Esophagus squamous epithelium (tissue), 4 donors: ENCODE data around the gene KCNS3.

Experiments
- POLR2A ChIP-seq, 4 donors: fragments of 450-650 bp; IDR thresholded peaks; one replicate each; pipeline ENCODE4 v1.6.1; 2017; ENCODE audit warnings: antibody characterized with exemption in 4 of 4, mild to moderate bottlenecking in 4 of 4, moderate library complexity in 3 of 4
- TF ChIP-seq, protein P1 (sequence below), 6 experiments: fragments of 450-650 bp in 4 of 6; fragments of 200-600 bp in 2 of 6; sonication (generic) in 2 of 6; IDR thresholded peaks; one replicate each; pipeline ENCODE4 v1.5.1; 2016 to 2019; ENCODE audit warnings: antibody characterized with exemption in 6 of 6, mild to moderate bottlenecking in 4 of 6, moderate library complexity in 4 of 6

DNA sequence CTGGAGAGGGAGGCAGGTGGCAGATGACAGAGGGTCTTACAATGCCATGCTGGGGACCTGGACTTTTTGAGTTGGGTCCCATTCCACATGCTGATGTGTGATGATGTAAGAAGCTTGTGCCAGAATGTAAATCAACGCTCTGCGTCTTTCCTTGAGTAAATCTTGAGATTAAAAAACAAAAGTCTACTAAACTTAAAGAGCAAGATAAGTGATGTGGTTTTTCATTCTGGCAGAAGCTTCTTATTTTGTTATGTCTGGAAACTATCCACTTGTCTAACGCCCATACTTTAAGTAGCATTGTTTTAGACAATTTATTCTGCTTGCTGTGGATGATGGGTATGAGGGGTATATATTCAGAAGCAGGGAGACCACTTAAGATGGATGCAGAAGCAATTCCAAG lies 94.5 kb downstream of the KCNS3 start:
- TF ChIP-seq, protein P1, sequence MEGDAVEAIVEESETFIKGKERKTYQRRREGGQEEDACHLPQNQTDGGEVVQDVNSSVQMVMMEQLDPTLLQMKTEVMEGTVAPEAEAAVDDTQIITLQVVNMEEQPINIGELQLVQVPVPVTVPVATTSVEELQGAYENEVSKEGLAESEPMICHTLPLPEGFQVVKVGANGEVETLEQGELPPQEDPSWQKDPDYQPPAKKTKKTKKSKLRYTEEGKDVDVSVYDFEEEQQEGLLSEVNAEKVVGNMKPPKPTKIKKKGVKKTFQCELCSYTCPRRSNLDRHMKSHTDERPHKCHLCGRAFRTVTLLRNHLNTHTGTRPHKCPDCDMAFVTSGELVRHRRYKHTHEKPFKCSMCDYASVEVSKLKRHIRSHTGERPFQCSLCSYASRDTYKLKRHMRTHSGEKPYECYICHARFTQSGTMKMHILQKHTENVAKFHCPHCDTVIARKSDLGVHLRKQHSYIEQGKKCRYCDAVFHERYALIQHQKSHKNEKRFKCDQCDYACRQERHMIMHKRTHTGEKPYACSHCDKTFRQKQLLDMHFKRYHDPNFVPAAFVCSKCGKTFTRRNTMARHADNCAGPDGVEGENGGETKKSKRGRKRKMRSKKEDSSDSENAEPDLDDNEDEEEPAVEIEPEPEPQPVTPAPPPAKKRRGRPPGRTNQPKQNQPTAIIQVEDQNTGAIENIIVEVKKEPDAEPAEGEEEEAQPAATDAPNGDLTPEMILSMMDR (IDR thresholded peaks at IDR 0.05), result no peak
- no peak for TF ChIP-seq POLR2A (IDR thresholded peaks at IDR 0.05)
